Endothelial cell of umbilical vein (primary cell): ENCODE measurements around the gene CNIH2. TPM values are rescaled to one million over a fixed set of nuclear protein-coding genes. Genes with fewer than 3 reads are reported as not detected.

ENCODE experiments used
- BruUV-seq: library from RNA; stranded (reverse); fragments of 400-500 nt; replicated peaks from 2 replicates; lab custom pipeline; 2021; lab: Mats Ljungman, UMichigan
- CTCF ChIA-PET: fragments of 300-600, 350-600 bp; sonication (Branson Sonifier 250); formaldehyde crosslinking; loops from one replicate; lab custom pipeline; 2021; ENCODE audit warnings: antibody characterized with exemption, inconsistent platforms; lab: Charles Lee
- POLR2A ChIA-PET: fragments of 300-600, 350-600 bp; sonication (Branson Sonifier 250); formaldehyde crosslinking; loops from one replicate; lab custom pipeline; 2021; ENCODE audit warnings: antibody characterized with exemption, inconsistent platforms; lab: Charles Lee
- DNase-seq: peaks from one replicate; pipeline ENCODE4 v3.0.0-alpha.2; 2011; ENCODE audit warnings: low read depth, low spot score
- FAIRE-seq: peaks from 2 replicates; lab custom pipeline; 2011; peaks lifted over from hg19 to GRCh38; lab: Jason Lieb, UNC
- H2AFZ ChIP-seq: 2 replicates; pipeline ENCODE4 v1.6.0; 2012; ENCODE audit warnings: low read depth, low read length, control low read depth, inconsistent platforms
- H3K27ac ChIP-seq: 2 replicates; pipeline ENCODE4 v1.5.1; 2011; ENCODE audit warnings: low read depth, mild to moderate bottlenecking, control low read depth, low read length, moderate library complexity; ENCODE audit not compliant: insufficient read depth
- H3K27me3 ChIP-seq, 2 experiments: 2 replicates each; pipeline versions ENCODE4 v1.6.0 to v1.6.1; 2011; ENCODE audit warnings: low read length in 2 of 2, mixed read lengths in 1 of 2; ENCODE audit not compliant: control insufficient read depth in 2 of 2, insufficient read depth in 2 of 2
- H3K36me3 ChIP-seq, 2 experiments: 2 replicates in 1 of 2; 3 replicates in 1 of 2; pipeline ENCODE4 v1.5.1; 2011; ENCODE audit warnings: low read length in 2 of 2, mild to moderate bottlenecking in 1 of 2, moderate library complexity in 1 of 2; ENCODE audit not compliant: control insufficient read depth in 2 of 2, insufficient read depth in 2 of 2; ENCODE audit errors: extremely low read depth in 1 of 2
- H3K4me1 ChIP-seq: 3 replicates; pipeline ENCODE4 v1.5.1; 2011; ENCODE audit warnings: mild to moderate bottlenecking, low read length; ENCODE audit not compliant: control insufficient read depth, insufficient read depth; ENCODE audit errors: extremely low read depth
- H3K4me2 ChIP-seq: 2 replicates; pipeline ENCODE4 v1.6.1; 2011; ENCODE audit warnings: low read length, control low read depth, mixed read lengths; ENCODE audit not compliant: insufficient read depth
- H3K4me3 ChIP-seq, 3 experiments: fragments of 200-600 bp in 1 of 3; sonication (generic), shearing (Covaris generic) in 1 of 3; replicated peaks in 1 of 3; 2 replicates each; pipeline ENCODE4 v1.5.1; 2011 to 2016; ENCODE audit warnings: control low read depth in 3 of 3, low read length in 3 of 3, mild to moderate bottlenecking in 2 of 3, inconsistent platforms in 1 of 3, low read depth in 1 of 3, moderate library complexity in 1 of 3; ENCODE audit not compliant: insufficient read depth in 1 of 3
- H3K79me2 ChIP-seq: 2 replicates; pipeline ENCODE4 v1.6.0; 2012; ENCODE audit warnings: low read length, inconsistent platforms; ENCODE audit not compliant: control insufficient read depth, insufficient read depth
- H3K9ac ChIP-seq: replicated peaks from 2 replicates; pipeline ENCODE3; 2011; ENCODE audit warnings: low read length, control low read depth; ENCODE audit not compliant: insufficient read depth; ENCODE audit errors: extremely low read depth
- H3K9me1 ChIP-seq: replicated peaks from 3 replicates; pipeline ENCODE4 v1.6.0; 2011; ENCODE audit warnings: mild to moderate bottlenecking, low read length; ENCODE audit not compliant: control insufficient read depth, insufficient read depth; ENCODE audit errors: extremely low read depth
- H3K9me3 ChIP-seq: replicated peaks from 2 replicates; pipeline ENCODE4 v1.5.1; 2012; ENCODE audit warnings: low read length, inconsistent platforms; ENCODE audit not compliant: control insufficient read depth, insufficient read depth
- H4K20me1 ChIP-seq: replicated peaks from 2 replicates; pipeline ENCODE3; 2011; ENCODE audit warnings: mild to moderate bottlenecking, low read length; ENCODE audit not compliant: control insufficient read depth, insufficient read depth; ENCODE audit errors: extremely low read depth
- EZH2 ChIP-seq: IDR thresholded peaks from 2 replicates; pipeline ENCODE4 v1.6.1; 2012; ENCODE audit warnings: borderline replicate concordance, low read depth, mild to moderate bottlenecking, moderate library complexity, low read length, inconsistent platforms; ENCODE audit not compliant: severe bottlenecking
- FOS ChIP-seq: IDR thresholded peaks from 2 replicates; pipeline ENCODE4 v1.6.1; 2011; ENCODE audit warnings: mild to moderate bottlenecking, low read length, moderate library complexity, borderline replicate concordance; ENCODE audit not compliant: insufficient read depth
- GATA2 ChIP-seq: IDR thresholded peaks from 2 replicates; pipeline ENCODE4 v1.7.0; 2011; ENCODE audit warnings: low read depth, mild to moderate bottlenecking, moderate library complexity, mixed read lengths, low read length; ENCODE audit not compliant: insufficient read length, insufficient read depth
- JUN ChIP-seq: IDR thresholded peaks from 2 replicates; pipeline ENCODE4 v1.6.1; 2011; ENCODE audit warnings: borderline replicate concordance, low read depth; ENCODE audit not compliant: insufficient read length, insufficient read depth
- MAX ChIP-seq: IDR thresholded peaks from 2 replicates; pipeline ENCODE4 v1.6.1; 2011; ENCODE audit not compliant: insufficient read depth, insufficient read length
- MYC ChIP-seq: IDR thresholded peaks from one replicate; pipeline ENCODE4 v1.6.1; 2011; ENCODE audit warnings: mild to moderate bottlenecking, low read depth, low read length
- POLR2A ChIP-seq: IDR thresholded peaks from 2 replicates; pipeline ENCODE4 v1.6.1; 2012; ENCODE audit warnings: low read depth, mild to moderate bottlenecking, control low read depth, low read length
- POLR2AphosphoS5 ChIP-seq: IDR thresholded peaks from 2 replicates; pipeline ENCODE4 v1.6.1; 2012; ENCODE audit warnings: low read depth, mild to moderate bottlenecking, control low read depth, low read length, moderate library complexity; ENCODE audit not compliant: insufficient read depth
- dilution Hi-C: fragments of 300-500 bp; cut with MboI; formaldehyde crosslinking; loops from one replicate; pipeline ENCODE4 v1.15.0; 2019; ENCODE audit warnings: low sequenced_read_pairs; ENCODE audit not compliant: extremely low pct_ligation_motif_present
- intact Hi-C: fragments of 100-400 bp; cut with micrococcal nuclease; formaldehyde crosslinking; loops from one replicate; pipeline ENCODE4 v1.10.0; 2022
- polyA plus RNA-seq, 4 experiments: library from polyadenylated mRNA; depleted of rRNA in 3 of 4; stranded (reverse) in 3 of 4; unstranded in 1 of 4; fragments of >200 nt; gene quantifications; 2 replicates each; pipeline versions ENCODE4 v1.2.1 to v1.2.3, GENCODE V29; 2011 to 2012; ENCODE audit warnings: missing spikeins in 1 of 4
- total RNA-seq: library from RNA; stranded (reverse); gene quantifications from 2 replicates; pipeline ENCODE4 v1.2.3, GENCODE V29; 2021

The CNIH2 gene
- total and polyA plus RNA-seq, 2 donors (not counting 3 experiments of a cell fraction or from before 2014, with no cell fraction given), result 0.46 to 1.2 TPM

DNA sequence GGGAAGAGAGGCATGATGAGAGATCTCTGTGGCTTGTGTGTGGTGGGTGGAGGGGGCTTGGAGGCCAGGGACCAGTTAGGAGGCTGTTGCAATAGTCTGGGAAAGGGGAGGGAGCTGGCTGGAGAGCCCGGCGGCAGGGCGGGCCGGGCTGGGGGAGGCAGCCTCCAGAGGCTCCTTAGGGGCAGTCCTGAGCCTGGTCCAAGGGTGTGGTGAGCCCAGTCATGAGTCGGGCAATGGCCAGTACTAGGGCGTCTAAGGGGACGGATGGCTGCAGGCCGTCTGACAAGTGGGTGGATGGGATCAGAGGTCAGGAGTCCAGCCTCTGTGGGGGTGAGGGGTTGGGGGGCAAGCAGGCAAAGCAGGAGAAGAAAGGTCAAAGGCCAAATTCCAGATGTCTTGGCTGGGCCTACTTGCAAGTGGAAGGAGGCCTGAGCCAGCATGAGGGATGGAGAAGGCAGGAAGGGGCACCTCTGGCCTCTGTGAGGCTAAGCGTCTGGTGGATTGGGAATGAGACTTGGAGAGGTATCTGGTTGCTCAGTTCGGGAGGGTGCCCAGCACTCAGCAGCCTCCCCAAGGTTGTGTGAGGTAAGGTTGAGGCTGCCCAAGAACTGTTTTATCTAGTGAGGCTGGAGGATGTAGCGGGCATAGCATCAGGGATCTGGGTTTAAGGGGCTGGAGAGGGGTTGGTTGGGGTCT lies 44.9 kb downstream of the CNIH2 start:
- H3K79me2 ChIP-seq, result no peaks in the 10 kb centered on the region
- POLR2A ChIA-PET, result no interaction called here
- H3K9ac ChIP-seq, result no peak overlapping the region
- H4K20me1 ChIP-seq, result no peaks in the 10 kb centered on the region
- intact Hi-C loops, result no loop called here
- no peaks in the 10 kb centered on the region for H3K9me3 ChIP-seq
- BruUV-seq, result no TSS peak
- DNase-seq (no peak), FAIRE-seq (no peak)
- no peaks in the 10 kb centered on the region for H3K36me3 ChIP-seq
- TF ChIP-seq POLR2A (no peak), EZH2 (no peak), GATA2 (no peak), POLR2AphosphoS5 (no peak), MYC (no peak), MAX (no peak), JUN (no peak), FOS (no peak)
- H3K4me3 ChIP-seq, result no peak overlapping the region
- no peak overlapping the region for H2AFZ ChIP-seq
- no peaks in the 10 kb centered on the region for H3K4me1 ChIP-seq
- H3K4me2 ChIP-seq, result no peak overlapping the region
- no peaks in the 10 kb centered on the region for H3K9me1 ChIP-seq
- no peak overlapping the region for H3K27ac ChIP-seq
- CTCF ChIA-PET, result interaction anchor here (2.0 kb wide), 1 partner anchor 11 kb away, joined by 24 read pairs; no protein-coding TSS in a partner anchor
- dilution Hi-C loops, result no loop called here
- peaks cover 2 to 7% of the 10 kb centered on the region in 2 experiments for H3K27me3 ChIP-seq
